CD4-positive, alpha-beta T cell (primary cell): Measurements from ENCODE around the gene AGAP5. TPM values are rescaled to one million over a fixed set of nuclear protein-coding genes. Genes with fewer than 3 reads are reported as not detected.

ENCODE experiments used
- ATAC-seq: fragments of 200-7000 bp; cut with Tn5 transposase; one replicate; pipeline ENCODE4 v1.10.0; 2022; ENCODE audit warnings: mild to moderate bottlenecking; ENCODE audit not compliant: poor library complexity
- CTCF ChIA-PET: fragments of 350-600 bp; sonication (Branson Sonifier 250); formaldehyde crosslinking; loops from one replicate; lab custom pipeline; 2021; ENCODE audit warnings: antibody characterized with exemption, inconsistent platforms; lab: Charles Lee
- POLR2A ChIA-PET: fragments of 350-600 bp; sonication (Branson Sonifier 250); formaldehyde crosslinking; loops from one replicate; lab custom pipeline; 2021; ENCODE audit warnings: antibody characterized with exemption, inconsistent platforms; lab: Charles Lee
- DNase-seq, 14 experiments: peaks; one replicate each; pipeline ENCODE4 v3.0.0-alpha.2; 2013 to 2020; ENCODE audit warnings: mixed read lengths in 2 of 14
- H3K27ac ChIP-seq, 2 donors: one replicate each; pipeline versions ENCODE4 v1.5.1 to v1.7.0; 2013; ENCODE audit warnings: low read length in 2 of 2, low read depth in 1 of 2, mild to moderate bottlenecking in 1 of 2
- H3K27me3 ChIP-seq, 2 experiments: 1 replicate in 1 of 2; 2 replicates in 1 of 2; pipeline versions ENCODE4 v1.6.1 to v1.7.0; 2013; ENCODE audit warnings: low read length in 2 of 2, control low read depth in 1 of 2, mild to moderate bottlenecking in 1 of 2, moderate library complexity in 1 of 2; ENCODE audit not compliant: insufficient read depth in 2 of 2, control insufficient read depth in 1 of 2
- H3K36me3 ChIP-seq: one replicate; pipeline ENCODE4 v1.6.1; 2013; ENCODE audit warnings: low read length, control low read depth; ENCODE audit not compliant: insufficient read depth
- H3K4me1 ChIP-seq: one replicate; pipeline ENCODE4 v1.6.1; 2013; ENCODE audit warnings: low read length, control low read depth; ENCODE audit not compliant: insufficient read depth
- H3K4me3 ChIP-seq: one replicate; pipeline ENCODE4 v1.5.1; 2013; ENCODE audit warnings: mild to moderate bottlenecking, low read length, moderate library complexity
- H3K9me3 ChIP-seq, 2 experiments: 1 replicate in 1 of 2; 2 replicates in 1 of 2; pipeline versions ENCODE4 v1.6.1 to v1.7.0; 2013; ENCODE audit warnings: low read length in 2 of 2, mild to moderate bottlenecking in 2 of 2, control low read depth in 1 of 2, moderate library complexity in 1 of 2; ENCODE audit not compliant: control insufficient read depth in 1 of 2, insufficient read depth in 1 of 2
- H3K27ac Mint-ChIP-seq: one replicate; pipeline ENCODE4 v1.8.0; 2020; ENCODE audit warnings: mixed read lengths
- H3K27me3 Mint-ChIP-seq: one replicate; pipeline ENCODE4 v1.8.0; 2021; ENCODE audit warnings: mixed read lengths
- H3K36me3 Mint-ChIP-seq: one replicate; pipeline ENCODE4 v1.8.0; 2021; ENCODE audit warnings: low read depth, mixed read lengths
- H3K4me1 Mint-ChIP-seq: one replicate; pipeline ENCODE4 v1.8.0; 2021; ENCODE audit warnings: low read depth, mixed read lengths
- H3K4me3 Mint-ChIP-seq: one replicate; pipeline ENCODE4 v1.8.0; 2020; ENCODE audit warnings: mild to moderate bottlenecking, mixed read lengths
- H3K9me3 Mint-ChIP-seq: one replicate; pipeline ENCODE4 v1.8.0; 2020; ENCODE audit warnings: mixed read lengths
- intact Hi-C, 2 experiments: fragments of 100-400 bp; cut with DNase I in 1 of 2; cut with micrococcal nuclease in 1 of 2; formaldehyde crosslinking; loops; one replicate each; pipeline versions ENCODE4 v1.15.1 to v1.9.0; 2023 to 2025; cut with DNase I, micrococcal nuclease
- total RNA-seq, 174 experiments: library from RNA in 2 of 174; stranded (reverse) in 2 of 174; gene quantifications; one replicate each; pipeline ENCODE4 v1.2.3 and lab custom pipeline; 2021 to 2026
- TF ChIP-seq, protein P1 (sequence below): fragments of 200-600 bp; IDR thresholded peaks from one replicate; pipeline ENCODE4 v1.8.0; 2022; ENCODE audit warnings: antibody characterized with exemption, mild to moderate bottlenecking

Gene AGAP5
- total RNA-seq, 2 experiments from 2014 or later, result 4.9 to 5.1 TPM

GRCh38 chr10:73644015-73644743, 53.7 kb downstream of the AGAP5 start:
- TF ChIP-seq, protein P1, sequence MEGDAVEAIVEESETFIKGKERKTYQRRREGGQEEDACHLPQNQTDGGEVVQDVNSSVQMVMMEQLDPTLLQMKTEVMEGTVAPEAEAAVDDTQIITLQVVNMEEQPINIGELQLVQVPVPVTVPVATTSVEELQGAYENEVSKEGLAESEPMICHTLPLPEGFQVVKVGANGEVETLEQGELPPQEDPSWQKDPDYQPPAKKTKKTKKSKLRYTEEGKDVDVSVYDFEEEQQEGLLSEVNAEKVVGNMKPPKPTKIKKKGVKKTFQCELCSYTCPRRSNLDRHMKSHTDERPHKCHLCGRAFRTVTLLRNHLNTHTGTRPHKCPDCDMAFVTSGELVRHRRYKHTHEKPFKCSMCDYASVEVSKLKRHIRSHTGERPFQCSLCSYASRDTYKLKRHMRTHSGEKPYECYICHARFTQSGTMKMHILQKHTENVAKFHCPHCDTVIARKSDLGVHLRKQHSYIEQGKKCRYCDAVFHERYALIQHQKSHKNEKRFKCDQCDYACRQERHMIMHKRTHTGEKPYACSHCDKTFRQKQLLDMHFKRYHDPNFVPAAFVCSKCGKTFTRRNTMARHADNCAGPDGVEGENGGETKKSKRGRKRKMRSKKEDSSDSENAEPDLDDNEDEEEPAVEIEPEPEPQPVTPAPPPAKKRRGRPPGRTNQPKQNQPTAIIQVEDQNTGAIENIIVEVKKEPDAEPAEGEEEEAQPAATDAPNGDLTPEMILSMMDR, result peak; percentile 96
- DNase-seq, result peak; percentile 23 to 81 (median 36)
- peaks cover 17% of the 10 kb centered on the region for H3K27me3 Mint-ChIP-seq

DNA sequence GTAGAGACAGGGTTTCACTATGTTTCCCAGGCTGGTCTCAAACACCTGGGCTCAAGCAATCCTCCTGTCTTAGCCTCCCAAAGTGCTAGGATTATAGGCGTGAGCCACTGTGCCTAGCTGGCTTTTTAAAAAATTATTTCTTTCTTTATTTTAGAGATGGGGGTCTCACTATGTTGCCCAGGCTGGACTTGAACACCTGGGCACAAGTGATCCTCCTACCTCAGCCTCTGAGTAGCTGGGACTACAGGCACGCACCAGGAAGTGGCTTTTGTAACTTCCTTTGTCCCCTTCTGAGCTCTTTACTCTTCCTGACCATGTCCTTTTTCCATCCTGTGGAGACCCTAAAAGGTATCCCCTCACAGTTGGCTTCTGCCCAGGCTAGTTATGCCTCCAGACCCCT, 54.5 kb downstream of the AGAP5 start:
- DNase-seq (no peak), ATAC-seq (no peak)
- peaks cover 0 to 4% of the 10 kb centered on the region in 2 experiments for H3K27me3 ChIP-seq
- no peaks in the 10 kb centered on the region for H3K36me3 ChIP-seq
- TF ChIP-seq, protein P1, result no peak
- H3K4me3 ChIP-seq, result no peak overlapping the region
- no peak overlapping the region for H3K27ac Mint-ChIP-seq
- H3K27ac ChIP-seq, result no peak overlapping the region
- ChIA-PET POLR2A (interaction anchor here (0.9 to 1.4 kb wide), 3 partner anchors 53 to 147 kb away, joined by 3 to 5 read pairs (median 3); partner anchors contain the start of gene USP54), CTCF (interaction anchor here (0.8 to 2.8 kb wide), 3 partner anchors 108 to 168 kb away, joined by 3 to 26 read pairs (median 3); no protein-coding TSS in a partner anchor)
- intact Hi-C loops, result loop anchor here (5.0 kb wide), 2 partner anchors 381 to 391 kb away; partner anchors contain the start of gene MRPS16 (in 1 of the 2)
- H3K27me3 Mint-ChIP-seq, result peaks cover 16% of the 10 kb centered on the region
- no peaks in the 10 kb centered on the region for H3K36me3 Mint-ChIP-seq
- no peaks in the 10 kb centered on the region for H3K9me3 Mint-ChIP-seq
- peaks cover 5% of the 10 kb centered on the region for H3K4me1 Mint-ChIP-seq
- H3K9me3 ChIP-seq, result peaks cover 0 to 4% of the 10 kb centered on the region in 2 experiments
- peaks cover 23% of the 10 kb centered on the region for H3K4me1 ChIP-seq
- no peak overlapping the region for H3K4me3 Mint-ChIP-seq

More at GRCh38 chr10:73644015-73644743, 53.7 kb downstream of the AGAP5 start:
- H3K4me3 ChIP-seq, result no peak overlapping the region
- peak; percentile 81 for ATAC-seq
- Mint-ChIP-seq H3K36me3 (no peaks in the 10 kb centered on the region), H3K4me3 (peak overlapping the region; percentile 16), H3K27ac (no peak overlapping the region), H3K4me1 (peaks cover 5% of the 10 kb centered on the region), H3K9me3 (no peaks in the 10 kb centered on the region)
- intact Hi-C loops, result loop anchor here (1.0 to 5.0 kb wide), 3 partner anchors 115 to 392 kb away; partner anchors contain the start of gene MRPS16 (in 1 of the 2)
- no peak overlapping the region for H3K27ac ChIP-seq
- H3K9me3 ChIP-seq, result peaks cover 0 to 6% of the 10 kb centered on the region in 2 experiments
- CTCF ChIA-PET, result interaction anchor here (0.8 to 2.8 kb wide), 4 partner anchors 17 to 169 kb away, joined by 3 to 26 read pairs (median 3); no protein-coding TSS in a partner anchor
- H3K36me3 ChIP-seq, result no peaks in the 10 kb centered on the region
- H3K4me1 ChIP-seq, result peaks cover 23% of the 10 kb centered on the region
- POLR2A ChIA-PET, result interaction anchor here (1.2 to 1.7 kb wide), 3 partner anchors 18 to 114 kb away, joined by 3 to 5 read pairs (median 5); partner anchors contain the start of gene USP54
- peaks cover 0 to 6% of the 10 kb centered on the region in 2 experiments for H3K27me3 ChIP-seq

DNA sequence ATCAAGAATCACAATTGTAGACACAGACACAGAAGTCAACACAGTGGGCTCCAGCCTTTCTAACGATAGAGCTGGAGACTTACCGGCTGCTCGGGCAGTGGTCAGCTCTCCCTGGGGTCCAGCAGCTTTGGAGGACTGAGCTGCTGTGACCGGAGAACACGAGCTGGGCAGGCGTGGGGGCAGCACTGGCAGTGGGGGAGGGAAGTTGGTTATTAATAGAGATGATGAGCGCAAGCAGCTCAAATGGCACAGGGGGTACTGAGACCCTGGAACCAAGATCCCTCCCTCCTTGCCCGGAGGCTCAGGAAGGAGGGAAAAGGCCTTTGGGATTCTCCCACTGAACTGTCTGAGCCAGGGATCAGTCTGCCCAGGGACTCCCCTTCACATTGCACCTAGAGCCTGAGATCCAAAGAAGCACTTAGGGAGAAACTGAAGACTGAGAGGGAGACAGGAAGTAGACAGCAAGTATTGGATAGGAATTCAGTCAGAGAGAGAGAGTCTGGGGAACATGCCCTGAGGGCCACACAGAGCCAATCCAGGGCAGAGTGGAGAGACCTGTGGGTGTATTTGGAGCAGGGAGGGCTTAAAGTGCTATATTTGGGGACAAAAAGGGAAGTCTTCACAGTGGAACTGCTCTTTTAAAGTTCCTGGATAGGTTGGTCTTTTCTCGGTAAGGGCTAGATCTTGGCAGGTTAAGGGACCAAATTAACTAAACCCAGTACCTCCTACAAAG, 56.4 kb downstream of the AGAP5 start, which contains the start of gene MYOZ1:
Gene MYOZ1 (minus strand): TSS at position 147 of the 733 bp plus-strand sequence. CDS start 1,457 bp downstream, outside the sequence.
- peaks cover 16% of the 10 kb centered on the region for H3K27me3 Mint-ChIP-seq
- H3K4me1 Mint-ChIP-seq, result peaks cover 5% of the 10 kb centered on the region
- no peak within 1 kb of the TSS for H3K4me3 Mint-ChIP-seq
- DNase-seq (no peak), ATAC-seq (no peak)
- Histone ChIP-seq H3K4me3 (no peak within 1 kb of the TSS), H3K27me3 (peaks cover 0 to 4% of the 10 kb centered on the region in 2 experiments), H3K4me1 (peaks cover 11% of the 10 kb centered on the region), H3K9me3 (no peaks in the 10 kb centered on the region), H3K36me3 (no peaks in the 10 kb centered on the region), H3K27ac (no peak within 1 kb of the TSS)
- intact Hi-C loops, result loop anchor here (5.0 kb wide), 2 partner anchors 379 to 389 kb away; partner anchors contain the start of gene MRPS16 (in 1 of the 2)
- no peak within 1 kb of the TSS for H3K27ac Mint-ChIP-seq
- no peaks in the 10 kb centered on the region for H3K9me3 Mint-ChIP-seq
- ChIA-PET POLR2A (no interaction called here), CTCF (interaction anchor here (0.7 kb wide), 1 partner anchor 1235 kb away, joined by 3 read pairs; no protein-coding TSS in a partner anchor)
- TF ChIP-seq, protein P1, result no peak
- H3K36me3 Mint-ChIP-seq, result no peaks in the 10 kb centered on the region
